ENCODE results near the gene TRIM7.
A peak's percentile ranks its signal among the peaks of the same experiment; 100 is the strongest.
"Not testable (repeated sequence)": the region's sequence is repeated elsewhere in the genome, so short reads cannot be mapped to it uniquely, and the experiment has no call there.

Gene TRIM7

DNA sequence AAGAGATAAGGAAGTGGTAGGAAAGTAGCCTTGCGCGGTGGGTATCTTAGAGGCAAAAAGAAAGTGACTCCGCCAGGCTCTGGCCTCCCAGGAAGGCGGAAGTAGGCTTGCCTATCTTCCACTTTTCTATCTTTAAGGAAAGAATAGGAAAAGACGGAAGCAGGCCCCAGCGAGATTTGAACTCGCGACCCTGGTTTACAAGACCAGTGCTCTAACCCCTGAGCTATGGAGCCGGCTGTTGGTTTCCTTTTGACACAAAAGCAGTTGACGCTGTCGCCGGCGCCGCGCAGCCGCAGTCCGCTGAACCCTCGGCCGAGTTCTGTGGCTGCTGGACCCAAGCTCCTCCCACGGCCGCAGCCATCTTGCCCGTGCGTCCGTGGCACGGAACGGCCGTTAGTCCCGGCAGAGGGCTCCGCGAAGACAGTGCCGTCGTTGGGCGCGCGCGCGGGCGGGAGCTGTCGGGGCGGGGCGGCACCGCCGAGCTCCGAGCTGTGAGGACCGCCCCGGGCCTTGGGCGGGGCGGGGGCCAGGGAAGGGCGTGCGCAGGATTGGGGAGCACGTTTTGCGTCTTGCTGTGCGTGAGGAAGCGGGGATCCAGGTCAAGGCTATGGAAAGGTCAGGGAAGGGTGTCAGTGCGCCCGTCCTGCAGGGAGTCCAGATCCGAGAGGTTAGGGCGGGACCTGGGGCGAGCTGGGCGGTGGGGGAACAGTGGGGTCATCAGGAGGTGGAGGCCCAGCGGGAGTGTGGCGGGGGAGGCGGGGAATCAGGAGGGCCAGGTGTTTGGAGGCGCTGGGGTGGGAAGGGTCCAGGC lies 13.3 kb downstream of the TRIM7 start:
- DNase-seq: peak; percentile 99

DNA sequence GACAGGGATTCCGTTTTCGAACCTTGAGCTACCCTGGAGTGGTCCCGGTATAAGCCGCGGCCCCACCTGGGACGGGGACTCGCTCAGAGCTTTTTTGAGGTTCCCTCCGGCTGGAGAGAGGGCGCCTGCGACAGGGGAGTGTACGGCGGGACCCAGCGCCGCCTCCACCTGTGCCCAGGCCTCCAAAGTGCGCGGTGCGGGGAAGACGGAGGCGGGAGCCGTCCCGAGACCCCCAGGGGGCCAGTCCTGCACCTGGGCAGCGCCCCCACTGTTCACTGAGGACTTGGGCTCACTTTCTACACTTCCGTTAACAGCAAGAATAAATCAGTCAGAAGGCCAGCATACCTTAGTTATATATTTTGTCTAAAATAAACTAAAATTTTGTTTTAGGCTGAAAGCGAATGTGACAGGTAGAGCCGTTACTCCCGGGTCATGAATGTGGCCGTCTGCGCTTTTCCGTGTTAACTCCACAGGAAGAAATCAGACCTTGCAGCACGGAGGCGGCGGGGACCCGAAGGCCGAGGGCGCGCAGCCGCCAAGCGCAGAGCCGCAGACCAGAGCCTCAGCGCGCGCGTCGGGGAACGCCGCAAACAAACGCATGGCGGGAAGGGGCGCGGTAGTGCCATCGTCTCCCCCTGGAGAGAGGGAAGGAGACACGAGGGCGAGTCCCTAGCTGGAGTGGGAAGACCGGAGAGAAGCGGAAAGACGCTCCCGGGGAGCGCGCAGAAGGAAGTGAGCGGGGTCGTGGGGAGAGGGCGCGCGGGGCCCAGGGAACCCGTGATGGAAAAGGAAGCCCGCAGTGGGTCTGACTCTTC lies 14.1 kb downstream of the TRIM7 start:
- DNase-seq: peak; percentile 67

DNA sequence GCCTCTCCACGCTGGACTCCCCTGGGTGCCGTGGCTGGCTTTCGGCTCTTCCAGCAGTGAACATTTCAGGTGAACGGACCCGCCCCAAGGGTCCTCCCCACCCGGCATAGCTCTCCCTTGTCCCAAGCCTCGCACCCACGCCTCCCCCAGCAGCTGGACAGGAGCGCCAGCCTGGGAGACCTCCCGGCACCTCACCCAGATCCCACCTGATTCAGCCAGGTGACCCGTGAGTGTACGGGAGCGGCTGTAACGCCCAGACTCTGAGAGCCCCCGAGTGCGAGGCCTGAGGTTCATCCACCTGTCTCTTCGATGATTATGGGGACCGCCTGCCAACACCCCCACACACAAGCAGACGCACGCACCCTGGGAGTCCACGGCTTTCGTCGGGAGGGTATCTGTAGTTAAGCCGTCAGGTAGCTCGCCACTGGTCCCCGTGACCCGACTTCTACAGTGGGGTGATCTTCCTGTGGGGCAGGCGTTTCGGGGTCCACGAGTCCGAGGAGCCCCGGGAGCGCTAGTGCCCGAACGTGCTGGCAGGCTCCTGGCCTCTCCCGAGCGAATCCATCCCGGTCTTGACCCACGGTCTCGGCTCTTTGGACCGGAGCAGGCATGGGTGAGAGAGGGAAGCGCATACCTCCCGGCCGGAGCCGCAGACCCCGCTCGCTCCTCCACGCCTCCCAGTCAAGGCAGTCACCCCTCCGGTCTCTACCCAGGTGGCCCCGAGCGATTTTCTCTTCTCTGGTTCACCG lies 14.9 kb downstream of the TRIM7 start:
- DNase-seq: peak; percentile 42

DNA sequence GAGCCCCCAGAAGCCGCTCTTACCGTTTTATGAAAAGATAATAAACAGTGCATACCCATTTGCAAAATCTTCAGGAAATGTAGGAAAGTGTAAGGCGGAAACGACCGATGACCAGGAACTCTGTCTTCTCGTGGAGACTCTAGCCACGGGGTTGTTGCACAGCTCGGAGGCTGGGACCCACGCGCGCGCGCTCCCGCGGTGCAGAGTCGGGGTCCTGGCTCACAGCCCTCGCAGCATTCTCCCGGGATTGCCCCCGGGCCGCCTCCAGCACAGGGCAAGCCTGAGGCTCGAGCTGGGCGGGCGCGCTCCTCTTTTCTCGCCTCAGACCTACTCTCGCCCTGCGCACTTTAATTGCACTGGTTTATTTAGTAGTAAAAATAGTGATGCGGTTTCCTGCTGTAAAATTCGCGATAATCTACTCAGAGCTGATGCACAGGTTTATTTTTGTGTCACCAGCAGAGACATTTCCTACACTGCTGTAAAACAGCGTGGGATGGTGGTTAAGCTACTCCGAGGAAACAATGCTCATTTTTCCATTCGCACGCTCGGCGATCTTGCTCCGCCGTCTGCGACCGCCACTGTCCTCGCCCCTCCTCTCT lies 15.5 kb downstream of the TRIM7 start:
- peak; percentile 51 for DNase-seq

DNA sequence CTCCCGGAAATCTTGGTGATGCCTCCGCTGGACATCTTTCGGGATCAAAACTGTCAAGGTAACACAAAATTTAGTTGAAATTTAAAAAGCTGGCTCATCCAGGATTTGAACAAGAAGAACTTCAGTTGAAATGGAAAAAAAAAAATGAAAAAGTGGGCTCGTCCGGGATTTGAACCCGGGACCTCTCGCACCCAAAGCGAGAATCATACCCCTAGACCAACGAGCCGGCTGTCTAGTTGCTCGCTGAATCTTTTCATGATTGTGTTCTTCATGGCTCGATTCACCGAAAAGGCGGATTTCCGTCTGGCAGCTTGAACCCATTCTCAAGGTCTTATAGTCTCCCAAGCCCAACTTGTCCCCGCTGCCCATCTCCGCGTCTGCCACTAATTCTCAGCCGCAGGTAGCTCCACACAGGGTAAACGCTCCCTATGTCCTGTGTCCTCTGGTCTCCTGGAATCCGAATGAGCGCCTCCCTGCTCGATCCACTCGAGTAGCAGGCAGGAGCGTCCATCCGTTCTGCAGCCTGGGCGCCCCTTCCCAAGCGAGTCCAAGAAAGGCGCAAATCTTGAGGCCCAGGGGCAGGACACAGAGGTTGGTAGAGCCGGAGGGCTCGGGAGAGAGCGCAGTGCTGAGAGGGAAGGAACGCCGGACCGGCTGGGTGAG lies 16.2 kb downstream of the TRIM7 start:
- peak; percentile 92 for DNase-seq

DNA sequence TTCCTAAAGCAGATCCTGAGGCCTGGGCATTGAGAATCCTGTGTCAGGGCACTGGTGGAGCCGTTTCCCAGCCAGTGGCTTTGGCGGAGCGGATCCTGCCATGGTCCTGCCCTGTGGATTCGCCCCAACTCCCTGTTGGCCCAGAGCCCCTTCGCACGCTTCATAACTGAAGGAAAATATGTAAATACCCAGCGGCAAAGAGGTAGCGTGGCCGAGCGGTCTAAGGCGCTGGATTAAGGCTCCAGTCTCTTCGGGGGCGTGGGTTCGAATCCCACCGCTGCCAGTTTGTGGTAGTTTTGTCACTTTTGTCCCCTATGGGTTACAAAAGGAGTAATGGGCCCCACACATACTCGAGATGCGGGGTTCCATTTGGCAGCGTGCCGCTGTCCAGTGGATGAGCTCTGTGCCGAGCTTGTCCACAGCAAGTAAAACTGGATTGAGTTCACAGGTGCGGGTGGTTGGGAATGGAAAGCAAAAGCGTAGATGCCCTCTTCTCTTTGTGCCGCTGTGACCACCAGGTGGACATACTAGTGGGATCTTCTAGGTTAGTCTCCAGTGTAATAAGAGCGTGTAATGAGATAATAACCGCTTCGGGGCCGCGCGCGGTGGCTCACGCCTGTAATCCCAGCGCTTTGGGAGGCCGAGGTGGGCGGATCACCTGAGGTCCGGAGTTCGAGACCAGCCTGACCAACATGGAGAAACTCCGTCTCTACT lies 17.3 kb downstream of the TRIM7 start:
- peak; percentile 89 for DNase-seq

DNA sequence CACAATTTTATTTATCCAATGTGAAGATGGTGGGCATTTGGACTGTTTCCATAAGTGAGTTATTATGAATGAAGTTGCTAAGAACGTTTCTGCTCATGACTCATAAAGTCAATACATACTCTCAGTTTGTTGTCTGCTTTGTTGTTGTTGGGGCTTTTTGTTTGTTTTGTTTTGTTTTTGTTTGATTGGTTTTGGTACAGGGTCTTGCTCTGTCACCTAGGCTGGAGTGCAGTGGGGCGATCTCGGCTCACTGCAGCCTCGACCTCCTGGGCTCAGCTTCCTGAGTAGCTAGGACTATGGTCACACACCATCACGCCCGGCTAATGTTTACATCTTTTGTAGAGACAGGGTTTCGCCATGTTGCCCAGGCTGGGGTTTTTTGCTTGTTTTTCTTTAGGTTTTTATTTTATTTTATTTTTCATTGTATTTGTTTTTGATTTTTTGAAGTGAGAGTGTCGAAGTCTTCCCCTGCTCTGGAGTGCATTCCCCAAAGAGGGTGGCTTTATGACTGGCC lies 18.0 kb downstream of the TRIM7 start:
- DNase-seq: no peak

DNA sequence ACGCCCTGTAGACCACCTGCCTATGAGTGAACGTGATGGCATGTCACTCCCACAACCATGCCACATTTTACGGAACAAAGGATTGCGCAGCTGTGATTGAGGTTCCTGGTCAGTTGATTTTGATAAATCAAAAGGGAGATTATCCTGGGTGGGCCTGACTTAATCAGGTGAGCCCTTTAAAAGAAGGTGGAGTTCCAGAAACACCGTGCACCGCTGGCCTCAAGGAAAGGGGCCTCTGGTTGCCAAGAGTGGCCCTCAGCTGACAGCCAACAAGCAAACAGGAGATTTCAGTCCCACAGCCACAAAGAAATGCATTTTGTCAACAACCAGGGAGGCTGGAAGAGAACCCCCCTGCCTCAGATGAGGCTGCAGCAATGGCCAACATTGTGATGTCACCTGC lies 19.0 kb downstream of the TRIM7 start:
- no peak for DNase-seq

DNA sequence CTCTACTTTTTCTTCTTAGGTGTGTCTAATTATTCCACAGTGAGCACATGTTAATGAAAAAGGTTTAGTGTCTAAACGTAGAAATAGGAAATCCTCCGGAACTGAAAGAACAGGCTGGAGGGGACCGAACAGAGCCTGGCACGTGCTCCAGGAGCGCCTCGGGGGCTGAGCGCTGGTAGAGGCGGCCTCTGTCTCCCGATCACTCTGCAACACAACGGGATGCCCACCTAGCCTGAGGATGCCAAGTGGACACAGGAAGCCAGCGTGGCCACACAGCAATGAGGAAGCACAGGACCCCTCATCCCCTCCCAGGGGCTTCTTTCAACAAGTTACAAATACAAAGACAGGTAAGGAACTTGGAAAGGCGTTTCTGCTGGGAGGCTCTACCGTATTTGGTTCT lies 19.4 kb downstream of the TRIM7 start:
- DNase-seq: no peak

DNA sequence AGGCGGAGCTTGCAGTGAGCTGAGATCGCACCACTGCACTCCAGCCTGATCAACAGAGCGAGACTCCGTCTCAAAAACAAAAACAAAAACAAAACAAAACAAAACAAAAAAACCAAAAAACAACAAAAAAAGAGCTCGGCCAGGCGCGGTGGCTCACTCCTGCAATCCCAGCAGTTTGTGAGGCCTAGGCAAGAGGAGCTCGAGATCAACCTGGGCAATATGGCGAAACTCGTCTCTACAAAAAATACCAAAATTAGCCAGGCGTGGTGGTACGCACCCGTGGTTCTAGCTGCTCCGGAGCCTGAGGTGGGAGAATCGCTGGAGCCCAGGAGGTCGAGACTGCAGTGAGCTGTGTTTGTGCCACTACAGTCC lies 20.2 kb downstream of the TRIM7 start:
- no peak for DNase-seq

DNA sequence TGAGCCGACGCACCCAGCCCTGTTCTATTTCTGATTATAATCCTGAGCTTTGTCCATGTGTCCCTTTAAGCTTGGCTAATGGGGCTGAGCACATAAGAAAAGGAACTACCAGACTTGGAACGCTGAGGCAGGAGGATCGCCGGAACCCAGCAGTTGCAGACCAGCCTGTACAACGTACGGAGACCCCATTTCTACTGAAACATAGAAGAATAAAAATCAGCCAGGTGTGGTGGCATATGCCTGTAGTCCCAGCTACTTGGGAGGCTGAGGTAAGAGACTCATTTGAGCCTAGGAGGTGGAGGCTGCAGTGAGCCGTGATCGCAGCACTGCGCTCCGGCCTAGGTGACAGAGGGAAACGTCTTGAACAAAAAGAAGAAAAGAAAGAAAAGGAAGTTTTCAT lies 22.3 kb downstream of the TRIM7 start:
- no peak for DNase-seq

DNA sequence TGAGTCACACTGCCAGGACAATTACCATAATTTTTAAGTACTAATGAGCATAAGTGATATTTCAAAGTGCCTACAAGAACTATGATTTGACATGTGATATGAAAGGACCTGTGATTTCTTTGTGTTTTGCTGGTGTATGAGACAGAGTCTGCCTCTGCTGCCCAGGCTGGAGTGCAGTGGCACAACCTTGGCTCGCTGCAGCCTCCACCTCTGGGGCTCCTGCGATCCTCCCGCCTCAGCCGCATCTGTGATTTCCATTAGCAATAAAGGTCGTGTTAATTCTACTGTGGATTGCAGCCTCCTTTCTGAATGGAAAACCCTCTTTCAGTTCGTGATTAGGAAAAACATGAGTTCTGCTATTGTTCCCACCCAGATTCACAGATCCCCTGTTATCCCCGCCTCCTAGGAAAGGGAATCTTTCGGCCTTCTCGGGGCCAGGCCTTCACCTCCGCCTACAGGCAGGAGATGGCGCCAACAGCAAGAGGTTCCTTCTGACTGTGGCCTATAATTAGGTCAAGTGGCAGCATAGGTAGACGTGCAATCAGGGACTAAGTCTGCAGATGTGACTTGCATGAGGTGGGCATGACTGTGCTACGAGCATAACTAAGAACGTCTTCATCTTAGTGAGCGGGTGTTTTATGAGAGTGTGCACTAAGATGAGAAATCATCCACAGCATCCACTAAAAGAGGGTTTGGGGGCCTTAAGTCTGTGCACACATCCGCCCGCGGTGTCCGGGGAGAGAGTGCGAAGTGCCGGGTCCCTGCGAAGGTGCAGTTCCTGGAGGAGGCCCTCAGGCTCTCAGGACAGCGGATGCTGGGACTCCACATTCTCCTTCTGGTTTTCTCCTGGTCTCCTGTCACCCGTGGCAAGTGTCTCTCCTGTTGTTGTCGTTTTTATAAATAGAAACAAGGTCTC lies 23.1 kb downstream of the TRIM7 start:
- peak; percentile 73 for DNase-seq

DNA sequence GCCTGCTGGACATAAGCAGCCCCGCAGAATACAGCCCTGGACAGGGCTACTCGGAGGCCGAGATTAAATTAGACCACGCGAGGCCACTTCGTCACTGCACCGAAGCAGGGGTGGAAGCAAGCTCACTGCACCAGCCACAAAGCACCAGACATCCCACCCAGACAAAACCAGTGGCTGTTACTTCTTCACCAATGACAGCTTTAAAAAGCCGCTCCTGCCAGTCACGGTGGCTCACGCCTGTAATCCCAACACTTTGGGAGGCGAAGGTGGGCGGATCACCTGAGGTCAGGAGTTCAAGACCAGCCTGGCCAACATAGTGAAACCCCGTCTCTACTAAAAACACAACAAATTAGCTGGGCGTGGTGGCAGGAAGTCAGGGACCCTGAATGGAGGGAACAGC lies 27.4 kb downstream of the TRIM7 start:
- DNase-seq: not testable (repeated sequence)

DNA sequence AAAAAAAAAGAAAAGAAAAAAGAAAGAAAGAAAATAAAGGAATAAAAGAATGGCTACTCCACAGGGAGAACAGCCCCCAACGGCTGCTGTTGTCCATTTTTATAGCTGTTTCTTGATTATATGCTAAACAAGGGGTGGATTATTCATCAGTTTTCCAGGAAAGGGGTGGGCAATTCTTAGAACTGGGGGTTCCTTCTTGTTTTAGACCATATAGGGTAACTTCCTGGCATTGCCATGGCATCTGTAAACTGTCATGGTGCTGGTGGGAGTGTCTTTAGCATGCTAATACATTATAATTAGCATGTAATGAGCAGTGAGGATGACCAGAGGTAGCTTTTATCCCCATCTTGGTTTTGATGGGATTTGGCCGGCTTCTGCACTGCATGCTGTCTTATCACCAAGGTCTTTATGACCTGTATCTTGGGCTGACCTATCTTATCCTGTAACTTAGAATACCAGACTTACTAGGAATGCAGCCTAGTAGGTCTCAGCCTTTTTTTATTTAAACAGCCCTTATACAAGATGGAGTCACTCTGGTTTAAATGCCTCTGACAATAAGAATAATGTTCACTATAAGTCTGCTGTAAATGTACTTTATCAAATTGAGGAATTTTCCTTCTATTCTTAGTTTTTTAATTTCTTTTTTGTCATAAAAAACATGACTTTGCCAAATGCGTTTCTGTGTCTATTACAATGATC lies 28.6 kb downstream of the TRIM7 start:
- DNase-seq: no peak

DNA sequence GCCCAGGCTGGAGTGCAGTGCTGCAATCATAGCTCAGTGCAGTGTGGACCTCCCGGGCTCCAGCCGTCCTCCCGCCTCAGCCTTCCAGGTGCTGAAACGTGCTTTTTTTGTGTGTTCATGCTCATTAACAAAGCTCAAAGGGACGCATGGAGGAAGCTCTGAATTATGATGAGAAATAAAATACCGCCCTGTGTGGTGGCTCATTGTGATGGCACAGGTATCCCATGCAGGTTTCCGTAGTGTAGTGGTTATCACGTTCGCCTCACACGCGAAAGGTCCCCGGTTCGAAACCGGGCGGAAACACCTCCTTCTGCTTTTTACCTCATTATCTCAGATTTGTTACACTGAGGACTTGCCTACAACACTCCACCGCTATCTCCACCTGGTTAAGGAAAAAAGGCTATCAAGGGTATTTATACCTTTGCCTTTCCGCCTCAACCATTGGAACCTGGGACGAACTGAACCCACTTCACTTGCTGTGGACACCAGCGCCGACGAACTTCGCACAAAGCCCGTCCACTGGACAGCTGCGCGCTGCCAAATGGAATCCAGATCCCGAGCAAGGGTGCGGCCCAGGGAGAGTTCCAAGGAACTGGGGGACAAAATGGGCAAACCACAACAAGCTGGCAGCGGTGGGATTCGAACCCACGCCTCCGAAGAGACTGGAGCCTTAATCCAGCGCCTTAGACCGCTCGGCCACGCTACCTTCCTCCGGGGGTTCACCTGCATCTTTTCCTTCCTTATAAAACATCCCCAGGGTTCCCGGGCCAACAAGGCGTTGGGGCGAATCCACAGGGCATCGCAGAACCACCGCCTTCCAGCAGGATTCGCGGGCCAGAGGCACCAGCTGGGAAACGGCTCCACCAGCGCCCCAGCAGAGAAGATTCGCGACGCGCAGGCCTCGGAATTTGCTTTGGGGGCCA lies 31.3 kb downstream of the TRIM7 start:
- DNase-seq: no peak

DNA sequence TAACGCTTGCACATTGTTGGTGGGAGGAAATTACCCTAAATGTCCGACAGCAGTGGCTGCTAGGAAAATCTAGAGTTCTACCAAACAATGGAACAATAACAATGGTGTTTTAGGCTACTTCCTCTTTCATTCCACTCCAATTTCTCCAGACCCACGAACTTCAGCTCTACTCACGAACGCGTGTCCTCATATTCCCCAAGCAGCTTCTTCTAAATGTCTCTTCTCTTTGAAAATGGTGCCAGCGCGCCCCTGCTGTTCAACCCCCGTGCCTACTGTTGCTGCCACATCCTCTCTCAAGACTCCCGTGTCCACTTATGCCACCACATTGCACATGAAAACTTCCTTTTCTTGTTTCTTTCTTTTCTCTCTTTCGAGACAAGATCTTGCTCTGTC lies 32.0 kb downstream of the TRIM7 start:
- DNase-seq: no peak

DNA sequence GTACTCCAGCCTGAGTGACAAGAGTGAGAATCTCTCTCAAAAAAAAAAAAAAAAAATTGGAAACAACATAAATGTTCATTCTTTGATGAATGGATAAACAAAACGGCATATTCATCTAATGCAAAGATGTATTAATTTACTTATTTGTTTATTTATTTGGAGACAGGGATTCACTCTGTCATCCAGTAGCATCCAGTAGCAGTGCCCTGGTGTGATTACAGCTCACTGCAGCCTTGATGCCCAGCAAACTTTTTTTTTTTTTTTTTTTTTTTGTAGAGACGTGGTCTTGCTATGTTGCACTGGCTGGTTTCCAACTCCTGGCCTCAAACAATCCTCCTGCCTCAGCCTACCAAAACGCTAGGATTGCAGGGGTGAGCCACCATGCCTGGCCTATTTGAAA lies 33.2 kb downstream of the TRIM7 start:
- no peak for DNase-seq

DNA sequence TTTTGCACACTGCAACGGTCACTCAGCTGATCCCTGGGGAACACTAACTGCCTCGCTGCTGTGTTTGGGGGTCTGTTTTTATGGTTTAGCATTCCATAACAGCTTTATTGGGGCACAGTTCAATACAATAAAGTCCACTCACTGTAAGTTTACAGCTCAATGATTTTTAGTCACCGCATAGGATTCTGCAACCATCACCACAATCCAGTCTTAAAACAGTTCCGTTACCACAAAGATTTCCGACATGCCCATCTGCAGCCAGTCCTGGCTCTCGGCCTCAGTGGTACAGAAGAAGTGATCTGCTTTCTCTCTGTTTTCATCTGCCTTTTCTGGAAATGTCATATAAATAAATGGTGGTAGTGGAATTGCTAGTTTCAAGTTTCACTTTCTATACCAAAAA lies 34.0 kb downstream of the TRIM7 start:
- no peak for DNase-seq

All from femur (tissue), 1 donor.